Nasal cavity respiratory epithelium epithelial cell of viscerocranial mucosa (primary cell): ENCODE measurements around the gene ZBTB7A. TPM values are rescaled to one million over a fixed set of nuclear protein-coding genes. Genes with fewer than 3 reads are reported as not detected.

Source experiments
- total RNA-seq: library from RNA; depleted of rRNA; stranded (reverse); fragments of >200 nt; gene quantifications from 2 replicates; pipeline ENCODE4 v1.2.3, GENCODE V29; 2014

The ZBTB7A gene
- 22.2 and 67.0 TPM in 2 replicates for total RNA-seq

GRCh38 chr19:4066682-4067395 is at the start of gene ZBTB7A:
ZBTB7A (minus strand) TSS chr19:4066899; CDS start chr19:4055232, 11,667 bp downstream.

GRCh38 chr19:4007021-4007835 is 59.5 kb downstream of the ZBTB7A start, which contains the start of gene PIAS4:
PIAS4 (plus strand) TSS chr19:4007736; CDS start chr19:4007761, 25 bp downstream.

Other genes with a start within 250 kb of the ZBTB7A start
- gene ZFR2, start 197.9 kb downstream of the ZBTB7A start, total RNA-seq = not detected in 2 replicates
- gene ATCAY, start 186.2 kb downstream of the ZBTB7A start, total RNA-seq = not detected in 2 replicates
- not detected in 2 replicates for gene NMRK2, start 133.8 kb downstream of the ZBTB7A start, total RNA-seq
- gene DAPK3, start 95.8 kb downstream of the ZBTB7A start, total RNA-seq = 129 and 136 TPM in 2 replicates
- 2,721 and 3,305 TPM in 2 replicates for gene EEF2, start 81.4 kb downstream of the ZBTB7A start, total RNA-seq
- gene PIAS4, start 59.2 kb downstream of the ZBTB7A start, total RNA-seq = 14.7 and 20.6 TPM in 2 replicates
- gene MAP2K2, start 57.2 kb upstream of the ZBTB7A start, total RNA-seq = 141 and 146 TPM in 2 replicates
- not detected in 2 replicates for gene CREB3L3, start 86.7 kb upstream of the ZBTB7A start, total RNA-seq
- gene SIRT6, start 115.7 kb upstream of the ZBTB7A start, total RNA-seq = 9.9 and 21.1 TPM in 2 replicates
- gene ANKRD24, start 115.8 kb upstream of the ZBTB7A start, total RNA-seq = 0.34 and 2.5 TPM in 2 replicates
- not detected in 2 replicates for gene EBI3, start 162.6 kb upstream of the ZBTB7A start, total RNA-seq
- 16.4 and 17.4 TPM in 2 replicates for gene YJU2, start 180.2 kb upstream of the ZBTB7A start, total RNA-seq
- gene SHD, start 212.4 kb upstream of the ZBTB7A start, total RNA-seq = not detected in 2 replicates
- gene TMIGD2, start 235.5 kb upstream of the ZBTB7A start, total RNA-seq = not detected in 2 replicates
- gene FSD1, start 237.7 kb upstream of the ZBTB7A start, total RNA-seq = under 0.01 and 0.07 TPM in 2 replicates